Measurements from ENCODE around the gene KRTAP19-3.
"Not testable (repeated sequence)": the region's sequence is repeated elsewhere in the genome, so short reads cannot be mapped to it uniquely, and the experiment has no call there.

Gene KRTAP19-3

DNA sequence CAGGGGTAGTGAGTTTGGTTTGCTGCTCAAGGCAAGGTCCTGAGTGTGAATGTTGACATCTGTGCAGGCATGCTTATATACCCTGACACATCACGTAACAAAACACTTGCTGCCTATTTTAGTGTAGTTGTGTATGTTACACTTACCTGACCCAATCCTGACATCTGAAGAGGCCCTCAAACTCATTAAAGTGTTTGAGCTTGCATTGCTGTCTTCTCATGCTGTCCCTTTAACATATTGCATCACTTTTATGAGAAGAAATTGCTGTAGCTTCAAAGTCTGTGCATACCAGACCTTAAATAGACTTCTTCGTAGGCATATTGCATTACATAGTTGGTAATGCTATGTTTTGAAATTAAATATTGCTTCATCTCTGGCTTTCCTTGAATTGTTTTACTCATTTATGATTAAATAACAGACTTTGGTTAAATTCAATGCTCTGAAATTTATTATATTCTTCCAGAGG is at the start of gene KRTAP19-3:
Gene KRTAP19-3, minus strand, starts transcription at position 51 of the 466 bp plus-strand sequence. CDS start 56 bp downstream, outside the sequence.
- DNase-seq = no peak

DNA sequence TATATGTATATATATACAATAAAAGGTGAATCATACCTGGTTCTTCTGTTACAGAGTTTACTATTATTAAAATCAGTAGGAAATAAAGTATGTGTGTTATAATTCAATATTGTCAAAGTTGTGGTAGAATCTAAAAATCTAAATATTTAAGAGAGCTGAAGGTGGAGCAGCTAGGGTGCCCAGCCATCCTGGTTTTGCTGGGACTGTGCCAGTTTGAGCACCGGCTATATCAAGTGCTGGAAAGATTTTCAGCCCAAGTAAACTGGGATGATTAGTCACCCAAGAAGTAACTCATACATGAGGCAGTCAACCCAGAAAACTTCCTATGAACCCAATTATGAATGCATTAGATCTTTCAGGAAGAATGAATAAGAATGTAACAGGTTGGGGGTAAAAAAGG is 27.1 kb upstream of the KRTAP19-3 start:
- DNase-seq = no peak

DNA sequence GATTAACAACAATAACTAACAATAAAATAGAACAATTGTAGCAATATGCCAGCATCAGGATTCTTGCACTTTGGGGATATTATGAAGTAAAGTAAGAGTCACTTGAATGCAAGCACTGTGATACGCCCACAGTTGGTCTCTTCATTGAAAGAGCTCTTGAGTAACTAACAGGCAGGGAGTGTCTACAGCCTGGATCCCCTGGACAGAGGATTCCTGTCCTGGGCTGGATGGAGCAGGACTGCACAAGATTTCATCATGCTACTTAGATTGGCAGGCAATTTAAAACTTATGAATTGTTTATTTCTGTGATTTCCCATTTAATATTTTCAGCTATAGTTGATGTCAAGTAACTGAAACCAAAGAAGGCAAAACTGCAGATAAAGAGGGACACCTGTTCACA is 23.9 kb upstream of the KRTAP19-3 start:
- DNase-seq = no peak

DNA sequence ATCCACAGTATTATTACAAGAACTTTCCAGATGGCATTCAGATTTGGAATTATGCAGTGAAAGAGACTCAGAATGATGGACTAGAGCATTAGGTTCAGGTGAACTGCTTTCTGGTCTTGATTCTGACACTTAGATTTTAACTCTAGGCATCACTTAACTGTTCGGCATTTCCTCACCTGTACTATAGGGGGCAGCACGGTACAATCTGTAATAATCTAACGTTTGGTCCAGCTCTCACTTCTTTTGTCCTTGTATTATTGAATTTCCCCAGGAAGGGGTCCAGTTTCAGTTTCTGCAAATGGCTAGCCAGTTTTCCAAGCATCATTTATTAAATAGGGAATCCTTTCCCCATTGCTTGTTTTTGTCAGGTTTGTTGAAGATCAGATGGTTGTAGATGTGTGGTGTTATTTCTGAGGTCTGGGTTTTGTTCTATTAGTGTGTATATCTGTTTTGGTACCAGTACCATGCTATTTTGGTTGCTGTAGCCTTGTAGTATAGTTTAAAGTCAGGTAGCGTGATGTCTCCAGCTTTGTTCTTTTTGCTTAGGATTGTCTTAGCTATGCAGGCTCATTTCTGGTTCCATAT is 13.9 kb upstream of the KRTAP19-3 start:
- DNase-seq = not testable (repeated sequence)

DNA sequence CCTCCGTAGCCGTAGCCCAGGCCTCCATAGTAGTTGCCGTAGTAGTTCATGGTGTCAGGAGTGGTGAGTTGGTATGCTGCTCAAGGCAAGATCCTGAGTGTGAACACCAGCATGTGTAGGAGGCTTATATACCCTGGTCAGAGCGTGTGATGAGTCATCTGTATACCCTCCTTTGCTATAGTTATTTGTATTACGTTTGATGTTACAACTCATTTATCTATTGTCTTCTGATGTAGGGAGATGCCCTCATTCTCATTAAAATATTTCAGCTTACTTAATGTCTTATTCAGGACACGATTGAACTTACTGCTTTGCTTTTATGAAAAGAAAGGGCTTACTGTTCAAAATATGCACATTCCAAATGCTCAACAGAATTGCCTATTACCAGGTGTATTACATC is 10.2 kb upstream of the KRTAP19-3 start, which contains the start of gene KRTAP19-5:
Gene KRTAP19-5, minus strand, starts transcription at position 101 of the 400 bp plus-strand sequence. Its CDS starts 51 bp downstream, at position 50.
- DNase-seq = no peak

DNA sequence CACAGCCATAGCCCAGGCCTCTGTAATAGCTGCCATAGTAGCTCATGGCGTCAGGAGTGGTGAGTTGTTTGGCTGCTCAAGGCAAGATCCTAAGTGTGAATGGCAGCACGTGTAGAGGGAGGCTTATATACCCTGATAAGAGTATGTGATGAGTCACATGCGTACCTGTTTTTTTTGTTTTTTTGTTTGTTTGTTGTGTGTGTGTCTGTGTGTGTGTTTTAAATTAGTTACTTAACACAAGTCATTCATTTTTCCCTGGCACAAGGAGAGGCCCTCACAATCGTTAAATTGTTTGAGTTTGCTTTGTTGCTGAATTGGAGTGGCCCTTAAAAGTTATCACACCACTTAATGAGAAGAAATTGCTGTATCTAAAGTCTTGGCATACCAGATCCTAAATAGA is 5.3 kb upstream of the KRTAP19-3 start, which contains the start of gene KRTAP19-4:
Gene KRTAP19-4, minus strand, starts transcription at position 101 of the 400 bp plus-strand sequence. Its CDS starts 55 bp downstream, at position 46.
- DNase-seq = no peak

- no peak for DNase-seq
Measured at GRCh38 chr21:30487336-30487735, 4.5 kb downstream of the KRTAP19-3 start, which contains the start of gene KRTAP19-2. Gene KRTAP19-2 (minus strand): TSS chr21:30487436. CDS start chr21:30487348, 88 bp downstream.

DNA sequence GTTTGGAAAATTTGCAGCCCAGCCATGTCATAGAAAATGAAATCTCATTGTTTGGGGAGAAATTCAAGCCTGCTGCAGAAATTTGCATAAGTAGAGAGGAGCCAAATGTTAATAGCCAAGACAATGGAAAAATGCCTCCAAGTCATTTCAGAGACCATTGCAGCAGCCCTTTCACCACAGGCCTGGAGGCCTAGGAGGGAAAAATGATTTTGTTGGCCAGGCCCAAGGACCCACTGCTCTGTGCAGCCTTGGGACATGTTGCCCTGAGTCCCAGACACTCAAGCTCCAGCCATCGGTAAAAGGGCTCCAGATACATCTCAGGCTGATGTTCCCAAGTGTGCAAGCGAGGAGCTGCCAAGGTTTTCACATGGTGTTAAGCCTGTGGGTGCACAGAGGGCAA is 5.6 kb downstream of the KRTAP19-3 start:
- no peak for DNase-seq

GRCh38 chr21:30482130-30482529 is 9.7 kb downstream of the KRTAP19-3 start:
- no peak for DNase-seq

GRCh38 chr21:30480145-30480544 is 11.7 kb downstream of the KRTAP19-3 start, which contains the start of gene KRTAP19-1:
Gene KRTAP19-1 (minus strand): TSS chr21:30480367. CDS start chr21:30480317, 50 bp downstream.
- no peak for DNase-seq

DNA sequence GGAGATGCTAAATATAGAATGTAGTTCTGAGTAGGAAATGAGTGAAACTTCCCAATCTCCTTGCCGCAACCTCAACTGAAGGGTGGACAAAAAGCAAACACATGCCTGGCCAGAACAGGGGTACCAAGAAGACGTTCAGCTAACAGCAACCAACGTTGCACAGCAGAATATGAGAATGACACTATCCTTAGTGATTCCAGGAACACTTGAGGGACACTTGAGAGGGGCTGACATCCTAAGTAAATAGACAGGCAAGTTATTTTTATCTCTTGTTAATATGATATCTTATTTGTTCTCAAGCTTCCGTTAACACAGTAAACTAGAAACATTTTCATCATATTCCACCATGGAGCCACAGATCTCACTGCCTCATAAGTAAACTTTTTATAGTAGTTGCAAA is 12.6 kb downstream of the KRTAP19-3 start:
- no peak for DNase-seq

- no peak for DNase-seq
Measured at GRCh38 chr21:30478004-30478403, 13.8 kb downstream of the KRTAP19-3 start.

DNA sequence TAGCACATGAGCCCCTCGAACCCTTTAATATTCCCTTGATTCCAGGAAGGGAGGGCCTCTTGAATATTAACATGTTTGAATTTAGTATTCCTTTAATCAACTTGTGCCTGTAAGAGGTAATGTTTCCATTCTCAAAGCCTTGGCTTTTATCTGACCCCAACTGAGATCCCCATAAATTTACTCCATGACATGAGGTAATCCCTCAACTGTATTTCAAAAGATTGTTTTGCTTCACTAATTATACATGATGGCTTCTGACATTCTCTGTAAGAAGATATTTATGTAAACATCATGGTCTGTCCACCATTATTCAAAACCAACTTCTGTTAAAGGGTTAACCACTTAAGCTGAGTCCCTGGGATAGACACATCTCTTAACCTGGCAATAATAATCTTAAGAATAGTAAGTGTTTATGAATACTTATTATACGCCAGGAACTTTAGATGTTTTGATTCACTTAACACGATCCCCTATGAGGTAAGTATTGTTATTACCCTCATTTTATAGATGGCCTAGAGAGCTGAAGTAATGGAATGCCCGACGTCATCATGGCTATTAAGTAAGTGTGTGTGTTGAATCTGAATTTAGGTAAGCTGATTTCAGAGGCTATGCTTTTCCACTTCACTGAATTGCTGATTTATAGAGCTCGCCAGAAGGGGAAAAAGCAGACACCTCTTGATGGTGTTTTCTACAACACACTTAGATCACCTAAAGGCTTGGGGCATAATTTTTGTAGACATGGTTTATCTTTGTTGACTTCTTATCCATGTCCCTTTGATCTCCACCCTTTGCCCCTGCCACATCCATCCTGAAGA is 22.7 kb downstream of the KRTAP19-3 start:
- DNase-seq = no peak

DNA sequence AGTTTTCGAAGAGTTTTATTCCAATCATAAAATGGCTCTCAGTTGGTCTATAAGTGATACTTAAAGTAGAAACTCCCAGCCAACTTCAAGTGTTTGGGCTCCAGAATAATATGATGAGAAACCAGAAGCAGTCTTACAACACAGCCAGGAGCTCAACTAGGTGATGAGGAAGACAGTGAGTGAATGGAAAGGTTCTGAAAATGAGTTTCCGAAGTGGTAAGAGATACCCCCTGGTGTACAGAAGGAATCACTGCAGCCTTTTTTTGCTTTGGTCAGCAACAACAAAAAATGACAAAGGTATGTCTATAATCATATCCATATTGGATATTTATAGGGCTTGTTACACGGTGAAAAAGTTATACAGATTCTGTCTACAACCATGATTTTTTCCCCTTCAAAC is 28.1 kb downstream of the KRTAP19-3 start:
- no peak for DNase-seq

DNA sequence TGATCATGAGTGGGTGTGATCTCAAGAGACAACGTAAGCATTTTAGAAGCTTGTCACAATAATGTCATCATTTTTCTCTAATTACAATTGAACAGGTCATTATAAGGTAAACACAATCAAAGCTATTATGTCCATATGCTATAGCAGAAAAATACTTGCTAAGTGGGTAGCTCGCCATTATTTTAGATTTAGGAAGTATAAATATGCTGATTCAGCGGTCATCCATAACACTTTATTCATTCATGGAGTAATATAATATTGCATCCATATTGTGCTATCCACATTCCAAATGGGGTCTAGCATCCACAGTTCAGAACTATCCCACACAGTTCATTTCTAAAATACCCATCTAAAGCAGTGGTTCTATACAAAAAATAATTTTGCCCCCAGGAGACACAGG is 43.3 kb downstream of the KRTAP19-3 start:
- no peak for DNase-seq

DNA sequence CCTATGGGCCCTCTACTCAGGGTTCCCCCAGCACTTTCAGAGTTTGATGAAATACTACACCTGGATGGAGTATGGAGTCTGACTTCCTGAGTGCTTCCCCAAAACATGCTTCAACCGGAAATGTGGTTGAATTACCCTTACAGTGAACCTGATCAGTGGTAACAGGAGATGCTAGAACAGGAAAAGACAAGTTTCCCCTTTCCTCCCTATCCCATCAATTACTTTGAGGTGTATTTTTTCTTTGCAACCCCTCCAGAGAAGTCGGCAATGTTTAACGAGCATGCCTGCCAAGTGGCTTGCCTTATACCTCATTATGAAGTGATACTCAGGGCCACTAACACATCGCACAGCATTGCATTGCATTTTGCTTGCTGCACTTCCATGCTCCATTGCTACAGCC is 44.8 kb downstream of the KRTAP19-3 start:
- no peak for DNase-seq

DNA sequence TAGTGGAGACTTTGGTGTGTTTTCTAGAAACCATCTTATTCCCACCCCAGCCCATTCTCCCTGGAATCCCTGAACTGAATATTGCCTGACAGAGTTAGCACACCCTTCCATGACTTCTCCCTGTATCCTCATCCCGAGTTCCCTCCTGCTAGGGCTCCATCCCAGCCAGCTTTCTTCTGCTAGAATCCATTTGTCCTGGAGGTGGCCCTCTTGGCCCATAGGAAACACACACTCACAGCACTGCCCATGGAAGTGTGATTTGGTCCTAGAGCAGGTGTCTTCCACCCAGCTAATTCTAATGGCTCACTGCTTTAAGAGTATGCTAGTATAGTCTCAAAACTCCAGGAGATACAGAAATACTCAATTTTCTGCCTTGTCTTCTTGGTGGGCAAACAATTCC is 47.6 kb downstream of the KRTAP19-3 start:
- DNase-seq = no peak

GRCh38 chr21:30443226-30443625 is 48.6 kb downstream of the KRTAP19-3 start:
- no peak for DNase-seq
